Adipose tissue (tissue), 3 donors: Measurements from ENCODE around the gene HOATZ. TPM values are rescaled to one million over a fixed set of nuclear protein-coding genes. Genes with fewer than 3 reads are reported as not detected.

Experiments
- H3K27ac ChIP-seq: one replicate; pipeline ENCODE4 v1.5.1; 2013; ENCODE audit warnings: low read depth, low read length
- WGBS, 3 donors: extraction: QIAGEN DNeasy Blood & Tissue Kit; methylation state at CpG; one replicate each; pipeline ENCODE4 v1.1.7; 2013; 5-methylcytosine and 5-hydroxymethylcytosine counted together
- polyA plus RNA-seq, 3 donors: library from polyadenylated mRNA; stranded (reverse); fragments of 200-250 nt; gene quantifications; one replicate each; pipeline ENCODE4 v1.2.3, GENCODE V29; 2013
- donor health status: healthy with polysubstance abuse.
- donor health status: Bipolar disorder and iron deficiency.
- donor health status: healthy.

HOATZ gene
- polyA plus RNA-seq, 3 donors, result not detected

DNA sequence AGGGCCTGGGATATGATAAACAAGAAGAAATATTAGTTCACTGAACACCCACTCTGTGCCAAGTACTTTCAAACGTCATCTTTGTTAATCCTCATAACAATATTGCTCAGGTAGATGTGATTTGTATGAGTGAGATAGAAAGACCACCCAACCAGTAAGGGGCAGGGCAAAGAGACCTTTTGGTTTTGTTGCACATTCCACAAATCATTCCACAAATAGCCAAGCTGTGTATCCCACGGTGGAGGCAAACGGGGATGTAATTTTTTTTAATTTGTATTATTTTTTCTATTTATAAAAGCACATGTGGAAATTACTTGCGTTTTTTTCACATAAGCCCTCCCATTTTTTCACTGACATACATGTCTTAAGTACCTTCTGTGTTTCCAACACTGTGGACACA, 54.9 kb downstream of the HOATZ start:
- no peak overlapping the region for H3K27ac ChIP-seq
- WGBS, 3 donors, result 52 to 73% (median 70%) methylated on average over 4 of the region's 4 CpGs

DNA sequence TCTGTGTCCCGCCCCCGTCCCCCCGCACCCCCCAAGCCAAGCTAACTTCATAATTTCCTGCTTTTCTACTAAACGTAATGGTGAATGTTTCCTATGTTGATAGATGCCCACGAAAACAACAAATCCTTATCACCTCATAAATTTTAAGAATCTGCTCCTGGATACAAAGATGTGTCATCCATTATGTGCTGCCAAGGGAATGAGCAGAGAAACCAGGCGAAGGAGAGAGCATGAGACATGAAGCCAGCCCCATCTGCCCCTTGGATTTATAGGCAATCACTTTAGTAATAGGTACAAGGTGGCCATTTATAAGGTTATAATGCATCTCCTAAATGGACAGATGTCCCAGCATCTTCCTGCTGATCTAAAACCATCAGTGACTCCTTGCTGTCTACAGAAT, 56.2 kb downstream of the HOATZ start:
- WGBS, 3 donors, result 63 to 79% (median 75%) methylated on average over 6 of the region's 6 CpGs
- no peak overlapping the region for H3K27ac ChIP-seq

DNA sequence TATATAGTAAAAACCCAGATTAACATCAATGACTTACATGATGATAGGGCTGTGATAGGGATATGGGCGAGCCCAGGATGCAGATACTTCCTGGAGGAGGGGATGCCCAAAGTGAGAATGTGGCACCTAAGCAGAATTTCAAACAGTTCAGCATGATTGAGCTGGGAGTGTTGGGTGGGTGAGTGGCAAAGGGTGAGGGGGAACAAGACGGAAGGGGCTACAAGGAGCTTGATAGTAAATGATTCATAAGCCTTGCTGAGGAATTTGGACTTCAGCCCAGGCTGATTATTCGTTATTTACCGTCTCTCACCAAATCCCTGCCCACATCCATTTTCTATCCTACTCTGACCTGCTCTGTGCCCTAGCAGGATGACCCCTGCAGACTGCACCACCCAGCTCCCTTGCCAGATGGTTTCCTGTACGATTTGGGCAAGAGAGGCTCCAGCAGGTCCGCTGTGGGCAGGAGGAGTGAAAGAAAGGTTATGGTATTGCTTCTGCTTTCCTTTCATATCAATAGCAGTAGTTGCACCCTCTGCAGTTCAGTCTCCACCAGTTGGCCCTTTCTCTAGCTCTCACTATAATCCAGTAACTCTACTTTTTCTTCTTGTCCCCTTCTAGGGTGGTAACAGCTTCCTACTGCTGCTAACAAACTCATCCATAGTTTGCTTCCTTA, 57.4 kb downstream of the HOATZ start:
- no peak overlapping the region for H3K27ac ChIP-seq
- 40 to 55% (median 41%) methylated on average over 6 of the region's 6 CpGs for WGBS, 3 donors

DNA sequence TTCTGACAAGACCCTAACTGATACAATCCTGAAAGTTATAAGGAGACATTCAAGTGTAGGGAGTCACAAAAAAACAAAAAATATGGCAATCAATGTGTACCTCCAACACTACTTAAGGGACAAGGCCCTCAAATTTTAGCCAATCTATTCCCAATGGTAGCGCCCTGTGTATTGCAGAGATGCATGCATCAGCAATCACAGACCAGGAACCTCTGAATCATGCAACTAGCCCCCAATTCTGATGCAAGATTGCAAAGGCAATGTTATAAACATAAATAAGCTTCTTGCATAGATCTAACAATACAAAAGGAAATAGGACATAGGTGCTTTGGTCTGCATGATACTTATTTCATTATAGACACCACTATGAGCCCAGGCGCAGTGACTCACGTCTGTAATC, 58.0 kb downstream of the HOATZ start:
- 93 to 99% (median 98%) methylated on average over 3 of the region's 3 CpGs for WGBS, 3 donors
- H3K27ac ChIP-seq, result no peak overlapping the region

DNA sequence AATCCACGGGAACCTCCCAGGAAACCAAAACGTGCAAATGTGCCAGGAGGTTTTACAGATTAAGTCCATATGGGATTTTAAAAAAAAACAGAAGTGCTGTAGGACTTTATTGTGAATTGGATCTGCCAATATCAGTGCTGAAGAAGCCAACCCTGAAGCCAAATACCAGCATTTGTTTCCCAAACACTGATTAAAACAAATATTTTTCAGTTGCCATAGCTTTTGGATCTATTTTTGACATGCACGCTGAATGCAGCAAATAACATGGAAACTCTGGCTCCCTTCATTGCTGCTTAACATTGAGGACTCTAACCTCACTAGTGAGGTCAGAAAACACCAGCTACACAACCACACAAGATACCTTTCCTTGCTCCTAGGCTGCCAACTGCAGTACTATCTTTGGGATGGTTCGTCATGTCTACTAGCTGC, 59.3 kb downstream of the HOATZ start:
- 29 to 37% (median 33%) methylated on average over 4 of the region's 4 CpGs for WGBS, 3 donors
- H3K27ac ChIP-seq, result no peak overlapping the region

DNA sequence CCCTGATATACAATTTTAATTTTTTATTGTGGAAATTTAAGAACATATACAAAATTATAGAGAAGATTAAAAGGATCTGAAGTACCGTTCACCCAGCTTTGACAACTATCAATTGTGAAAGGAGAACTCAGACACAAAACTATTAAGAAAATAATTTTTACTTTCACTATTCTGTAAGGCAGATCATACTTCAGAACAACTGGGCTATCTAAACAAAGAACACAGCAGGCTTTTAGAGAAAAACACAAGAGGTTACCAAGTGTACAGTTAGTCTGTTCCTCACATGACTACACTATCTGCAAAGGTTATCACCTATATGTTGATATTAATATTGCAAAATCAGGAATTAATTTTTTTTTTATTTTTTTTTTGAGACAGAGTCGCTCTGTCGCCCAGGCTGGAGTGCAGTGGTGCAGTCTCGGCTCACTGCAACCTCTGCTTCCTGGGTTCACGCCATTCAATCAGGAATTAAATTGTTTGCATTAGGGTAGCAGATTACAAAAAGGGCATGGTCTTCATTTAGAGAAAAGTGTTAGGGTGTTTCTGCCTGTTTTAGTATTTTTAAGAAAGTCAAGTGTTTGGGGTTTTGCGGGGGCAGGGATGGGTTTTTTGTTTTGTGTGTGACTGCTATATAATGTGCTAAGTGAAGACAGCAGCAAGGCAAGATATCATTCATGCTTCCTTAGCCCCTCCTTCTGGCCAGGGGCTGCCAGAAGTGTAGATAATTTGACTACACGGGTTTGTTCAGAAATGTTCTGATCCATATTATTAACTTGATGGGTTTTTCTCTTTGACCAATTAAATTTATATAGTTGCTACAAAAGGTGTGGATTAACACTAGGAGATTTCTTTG, 60.0 kb downstream of the HOATZ start:
- WGBS, 3 donors, result 33 to 51% (median 40%) methylated on average over 7 of the region's 7 CpGs
- no peak overlapping the region for H3K27ac ChIP-seq

DNA sequence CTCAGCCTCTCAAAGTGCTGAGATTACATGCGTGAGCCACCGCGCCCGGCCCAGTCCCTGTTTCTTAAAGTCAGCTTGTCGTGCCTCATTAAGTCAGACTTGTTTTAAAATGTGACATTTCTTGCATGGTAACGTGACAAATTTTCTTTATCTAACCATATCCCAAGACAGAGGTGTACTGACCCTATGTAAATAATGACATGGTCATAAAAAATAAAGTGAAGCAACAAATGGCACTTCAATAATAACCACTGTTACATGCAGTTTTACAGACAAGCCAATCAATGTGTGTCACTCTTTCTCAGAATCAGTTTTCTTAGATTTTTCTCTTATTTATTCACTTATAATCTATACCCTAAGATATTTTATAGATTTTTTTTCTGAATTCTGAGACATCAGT, 61.2 kb downstream of the HOATZ start:
- 90 to 96% (median 94%) methylated on average over 6 of the region's 6 CpGs for WGBS, 3 donors
- H3K27ac ChIP-seq, result no peak overlapping the region

DNA sequence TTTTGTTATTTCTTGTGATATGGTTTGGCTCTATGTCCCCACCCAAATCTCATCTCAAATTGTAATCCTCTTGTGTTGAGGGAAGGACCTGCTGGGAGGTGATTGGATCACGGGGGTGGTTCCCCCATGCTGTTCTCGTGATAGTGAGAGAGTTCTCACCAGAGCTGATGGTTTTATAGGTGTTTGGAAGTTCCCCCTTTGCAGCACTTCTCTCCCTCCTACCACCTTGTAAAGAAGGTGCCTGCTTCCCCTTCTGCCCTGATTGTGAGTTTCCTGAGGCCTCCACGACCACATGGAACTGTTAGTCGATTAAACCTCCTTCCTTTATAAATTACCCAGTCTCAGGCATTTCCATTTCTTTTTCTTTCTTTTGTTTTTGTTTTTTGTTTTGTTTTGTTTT, 63.2 kb downstream of the HOATZ start:
- no peak overlapping the region for H3K27ac ChIP-seq
- 63 to 80% (median 76%) methylated on average over 4 of the region's 4 CpGs for WGBS, 3 donors

DNA sequence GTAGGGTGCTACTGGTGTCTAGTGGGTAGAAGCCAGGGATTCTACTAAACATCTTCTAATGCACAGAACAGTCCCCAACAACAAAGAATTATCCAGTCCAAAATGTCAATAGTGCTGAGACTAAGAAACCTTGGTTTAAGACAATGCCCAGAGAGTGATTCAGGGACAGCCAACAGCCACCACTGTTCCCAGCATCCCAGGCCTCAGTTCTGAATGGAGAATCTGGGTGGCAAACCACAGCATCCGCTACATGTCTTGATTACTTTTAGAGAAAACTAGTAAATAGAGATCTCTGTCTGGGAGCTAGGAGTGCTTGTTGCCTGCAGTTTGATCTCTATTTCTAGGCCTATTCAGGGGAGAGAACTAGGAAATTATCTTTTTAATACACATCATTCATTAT, 66.8 kb downstream of the HOATZ start:
- 93 to 96% (median 93%) methylated on average over 1 of the region's 1 CpG for WGBS, 3 donors
- no peak overlapping the region for H3K27ac ChIP-seq

DNA sequence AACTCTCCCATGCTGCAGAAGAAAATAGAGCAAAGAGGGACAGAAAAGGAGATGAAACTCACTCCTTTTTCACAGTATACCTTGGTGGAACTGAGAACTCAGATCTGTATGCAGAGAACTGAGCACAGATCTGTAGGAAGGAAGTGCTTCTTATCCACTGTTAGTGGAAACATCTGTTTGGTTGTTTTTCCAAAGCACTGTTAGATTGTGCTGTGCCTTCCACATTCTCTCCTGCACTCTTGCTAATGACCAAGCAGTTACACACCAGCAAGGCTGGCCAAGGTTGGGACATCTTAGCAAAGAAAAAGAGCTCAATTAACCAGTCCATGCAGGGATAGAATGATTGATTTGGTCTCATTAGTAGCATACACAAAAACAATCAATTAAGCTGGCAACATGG, 67.6 kb downstream of the HOATZ start:
- H3K27ac ChIP-seq, result no peak overlapping the region

DNA sequence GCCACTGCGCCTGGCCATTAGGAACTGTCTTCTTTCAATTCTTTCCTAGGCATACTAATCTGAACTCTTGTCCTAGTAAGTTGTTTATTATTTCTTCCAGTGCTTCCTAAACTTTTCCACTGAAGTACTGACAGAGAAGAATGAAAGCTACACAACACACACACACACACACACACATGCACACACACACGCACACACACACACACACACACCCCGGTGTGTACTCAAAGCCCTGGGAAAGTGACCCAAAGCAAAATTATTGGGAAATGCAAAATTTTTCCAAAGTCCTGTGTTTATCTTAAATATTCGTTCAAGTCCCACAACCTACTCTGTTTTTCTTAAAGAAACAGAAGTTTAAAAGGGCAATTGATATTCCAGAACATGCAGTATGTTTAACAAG, 68.3 kb downstream of the HOATZ start:
- WGBS, 3 donors, result 57 to 65% (median 63%) methylated on average over 4 of the region's 4 CpGs
- no peak overlapping the region for H3K27ac ChIP-seq

DNA sequence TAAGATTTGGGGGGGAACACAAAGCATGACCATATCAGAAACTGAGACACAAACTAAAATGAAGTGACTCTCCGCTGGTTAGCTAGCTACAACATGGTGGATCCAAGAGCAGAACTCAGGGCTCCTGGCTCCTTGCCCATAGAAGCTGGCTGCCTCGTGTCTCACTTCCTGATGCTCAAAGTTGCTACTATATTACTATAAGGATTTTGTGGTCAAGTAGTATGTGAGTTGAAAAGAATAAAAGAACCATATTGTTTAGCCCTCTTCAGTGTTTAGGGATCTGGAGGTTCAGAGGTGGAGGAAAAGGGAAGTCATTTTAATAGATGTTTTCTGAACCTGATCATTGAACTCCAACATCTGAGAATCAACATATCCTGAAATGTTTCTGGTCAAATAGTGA, 70.8 kb downstream of the HOATZ start:
- 38 to 48% (median 40%) methylated on average over 2 of the region's 2 CpGs for WGBS, 3 donors
- no peak overlapping the region for H3K27ac ChIP-seq

DNA sequence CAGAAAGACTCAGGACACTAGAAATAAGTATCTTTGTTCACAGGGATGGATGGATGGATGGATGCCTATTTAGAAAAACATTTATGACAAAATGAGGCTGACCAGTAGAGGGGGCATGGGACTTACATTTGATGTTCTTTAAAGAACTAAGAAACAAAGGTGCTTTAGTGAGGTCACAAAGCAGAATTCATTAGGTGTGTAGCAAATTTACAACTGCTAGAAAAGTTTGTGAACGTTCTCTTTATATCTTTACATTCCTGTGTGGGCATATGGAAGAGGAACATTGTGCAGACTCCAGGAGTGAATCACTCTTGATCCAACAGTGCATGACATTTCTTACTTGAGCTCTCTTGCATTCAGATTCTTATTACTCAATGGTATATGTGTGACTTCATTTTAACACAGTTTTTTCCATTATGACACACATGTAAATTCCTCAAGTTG, 71.8 kb downstream of the HOATZ start:
- WGBS, 3 donors, result 4 to 24% (median 19%) methylated on average over 1 of the region's 1 CpG
- H3K27ac ChIP-seq, result no peak overlapping the region

Other genes starting within 250 kb of the HOATZ start
- gene POU2AF3, start 216.2 kb upstream of the HOATZ start, polyA plus RNA-seq, result 1 to 10 TPM in 2 of 3 donors, under 1 TPM in 1; 0.85 to 3.3 (median 1.5) TPM
- gene POU2AF1, start 135.5 kb upstream of the HOATZ start, polyA plus RNA-seq, result under 1 TPM in 2 of 3 donors, not detected in 1; 0.51 to 0.55 TPM
- gene BTG4, start 2.4 kb upstream of the HOATZ start, polyA plus RNA-seq, result not detected
- gene LAYN, start 25.9 kb downstream of the HOATZ start, polyA plus RNA-seq, result 10 to 100 TPM in 1 of 3 donors, 1 to 10 TPM in 2; 2.0 to 13.4 (median 4.9) TPM
- gene SIK2, start 87.7 kb downstream of the HOATZ start, polyA plus RNA-seq, result 10 to 100 TPM in 2 of 3 donors, 1 to 10 TPM in 1; 7.8 to 58.7 (median 15.7) TPM